GM19023 (cell line): Measurements from ENCODE around the gene ACOX2.
"Not testable (repeated sequence)": the region's sequence is repeated elsewhere in the genome, so short reads cannot be mapped to it uniquely, and the experiment has no call there.

ENCODE experiments used
- ATAC-seq: cut with Tn5 transposase; IDR thresholded peaks from one replicate; pipeline ENCODE4 v1.9.1; 2021; ENCODE audit warnings: mild to moderate bottlenecking, moderate library complexity; ENCODE audit not compliant: unreplicated experiment

Gene ACOX2

DNA sequence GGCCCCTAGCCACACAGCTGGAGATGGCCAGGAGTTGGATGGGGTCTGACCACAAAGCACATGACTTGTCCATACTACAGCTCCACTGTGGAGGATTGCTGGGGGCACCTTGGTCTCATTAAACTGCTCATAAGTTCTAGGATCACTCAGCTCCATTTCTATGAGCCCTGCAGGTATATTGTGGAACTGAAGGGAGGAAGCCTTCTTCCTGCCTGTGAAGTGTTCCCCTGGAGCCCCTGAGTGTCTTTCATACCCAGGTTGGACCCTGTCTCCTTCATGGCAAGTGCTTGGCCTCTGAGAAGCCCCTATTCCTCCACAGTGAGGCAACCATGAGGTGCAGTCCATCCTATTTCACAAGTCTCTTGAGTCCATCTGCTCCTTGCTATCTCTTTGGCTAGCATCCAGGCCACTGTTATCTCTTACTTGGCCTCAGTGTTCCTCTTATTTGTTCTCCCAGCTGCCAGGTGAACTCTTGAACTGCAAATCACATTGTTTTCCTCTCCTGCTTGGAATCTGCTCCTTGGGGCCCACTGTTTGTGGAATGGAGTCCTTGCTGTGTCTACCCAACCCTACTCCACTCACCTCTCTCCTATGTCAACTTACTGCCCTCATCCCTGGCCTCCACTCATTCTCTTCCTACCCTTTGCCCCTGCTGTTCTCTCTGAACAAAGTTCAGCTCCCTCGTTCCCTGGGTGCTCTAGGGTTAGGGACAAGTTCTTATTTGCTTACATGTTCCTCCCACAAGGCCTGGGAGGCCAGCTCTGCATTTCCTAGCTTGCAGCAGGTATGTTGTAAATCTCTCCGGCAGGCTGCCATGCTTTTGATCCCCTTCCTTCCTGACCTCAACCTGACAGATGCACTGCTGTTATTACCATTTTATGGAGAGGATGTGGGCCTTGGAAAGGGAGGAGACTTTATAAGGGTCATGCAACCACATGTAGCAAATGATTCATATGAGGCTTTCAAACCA is 1.2 kb downstream of the ACOX2 start:
- no peak for ATAC-seq

DNA sequence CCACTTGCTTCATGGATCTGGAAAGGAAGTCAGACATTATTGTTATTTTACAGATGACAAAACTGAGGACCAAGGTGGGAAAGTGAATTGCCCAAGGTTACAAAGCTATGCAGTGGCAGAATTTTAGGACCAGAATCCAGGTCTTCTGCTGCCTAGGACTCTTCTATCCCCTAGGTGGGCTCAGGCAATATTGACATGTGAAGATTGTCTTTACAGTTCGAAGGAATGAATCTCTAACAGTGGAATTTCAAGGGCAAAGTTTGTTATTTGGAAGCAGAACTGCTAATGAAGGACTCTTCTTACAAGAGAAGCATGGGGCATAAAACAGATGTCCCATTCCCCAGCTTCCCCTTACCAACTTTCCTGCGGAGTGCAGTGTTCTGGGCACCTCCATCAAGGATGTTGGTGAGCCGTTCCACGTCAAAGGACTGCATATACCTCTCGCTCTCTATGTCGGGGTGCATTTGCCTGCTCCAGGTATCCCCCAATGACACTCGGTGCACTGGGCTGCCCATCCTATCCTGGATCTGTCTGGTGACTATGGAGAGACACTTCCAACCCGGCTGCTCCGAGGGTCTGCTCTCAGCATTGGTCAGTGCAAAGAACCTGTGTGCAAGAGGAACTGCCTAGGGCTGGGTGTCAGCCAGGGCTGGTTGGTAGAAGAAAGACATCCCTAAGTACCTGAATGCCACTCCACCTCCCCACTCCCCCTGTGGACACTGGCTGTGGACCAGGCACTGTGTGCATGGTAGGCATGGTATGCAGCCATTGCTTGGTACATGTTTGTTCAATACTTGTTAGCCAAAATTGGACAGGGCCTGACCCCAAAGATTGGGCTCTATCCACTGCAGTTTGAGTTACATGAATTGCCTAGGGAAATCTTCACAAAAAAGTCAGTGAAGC is 2.1 kb downstream of the ACOX2 start:
- no peak for ATAC-seq

DNA sequence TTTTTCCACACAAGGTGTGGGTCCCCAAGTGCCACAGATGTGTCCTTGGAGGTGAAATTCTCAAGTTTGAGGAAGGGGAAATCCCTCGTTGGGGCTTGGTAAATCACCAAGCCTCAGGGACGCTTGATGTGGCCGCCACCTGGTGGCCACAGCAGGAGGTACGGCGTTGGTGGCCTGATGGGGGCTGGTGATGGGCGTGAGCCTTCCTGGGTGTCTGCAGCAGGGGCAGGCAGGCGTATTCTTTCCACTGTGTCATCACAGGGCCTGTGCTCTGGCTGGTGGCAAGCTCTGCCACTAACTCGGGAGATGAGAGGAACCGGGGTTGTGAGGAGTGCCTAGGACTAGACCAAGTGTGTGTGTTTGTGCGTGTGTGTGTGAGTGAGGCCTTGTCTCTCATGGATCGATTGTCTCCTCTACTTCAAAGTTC is 4.2 kb downstream of the ACOX2 start:
- ATAC-seq = peak; percentile 92

DNA sequence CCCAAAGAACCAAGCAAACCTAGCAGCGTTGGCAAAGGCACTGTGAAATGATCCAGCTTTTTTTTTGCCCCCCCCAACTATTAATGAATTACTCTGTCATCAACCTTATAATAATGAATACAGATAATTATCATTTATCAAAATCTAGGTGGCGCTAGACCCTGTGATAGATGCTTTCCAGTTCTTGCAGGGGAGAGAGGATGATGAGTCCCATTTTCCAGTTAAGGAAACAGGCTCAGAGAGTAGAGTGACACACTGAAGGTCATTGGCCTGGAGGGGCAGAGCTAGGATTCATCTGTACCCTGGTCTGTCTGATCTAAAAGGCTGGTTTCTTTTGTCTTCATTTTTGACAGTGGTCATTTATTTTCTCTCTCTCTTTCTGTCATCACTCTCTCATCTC is 5.0 kb downstream of the ACOX2 start:
- no peak for ATAC-seq

DNA sequence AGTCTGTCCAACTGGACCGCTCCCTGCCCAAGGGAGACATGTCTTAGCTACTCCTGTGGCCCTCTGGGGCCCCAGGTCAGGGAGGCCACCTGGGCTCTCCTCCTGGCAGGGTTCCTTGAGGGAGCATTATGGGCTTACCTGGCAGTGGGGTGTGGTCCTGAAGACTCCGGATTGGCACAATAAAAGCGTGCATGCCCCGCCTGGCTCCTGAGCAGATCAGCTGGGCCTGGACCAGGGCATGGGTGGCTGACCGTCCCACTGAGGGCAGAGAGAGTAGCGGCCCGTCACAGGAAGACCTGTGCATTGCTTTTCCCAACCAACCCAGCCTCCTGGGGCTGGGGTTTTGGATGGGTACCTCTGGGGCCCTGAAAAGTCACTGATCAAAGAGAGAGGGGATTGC is 5.4 kb downstream of the ACOX2 start:
- ATAC-seq = no peak

DNA sequence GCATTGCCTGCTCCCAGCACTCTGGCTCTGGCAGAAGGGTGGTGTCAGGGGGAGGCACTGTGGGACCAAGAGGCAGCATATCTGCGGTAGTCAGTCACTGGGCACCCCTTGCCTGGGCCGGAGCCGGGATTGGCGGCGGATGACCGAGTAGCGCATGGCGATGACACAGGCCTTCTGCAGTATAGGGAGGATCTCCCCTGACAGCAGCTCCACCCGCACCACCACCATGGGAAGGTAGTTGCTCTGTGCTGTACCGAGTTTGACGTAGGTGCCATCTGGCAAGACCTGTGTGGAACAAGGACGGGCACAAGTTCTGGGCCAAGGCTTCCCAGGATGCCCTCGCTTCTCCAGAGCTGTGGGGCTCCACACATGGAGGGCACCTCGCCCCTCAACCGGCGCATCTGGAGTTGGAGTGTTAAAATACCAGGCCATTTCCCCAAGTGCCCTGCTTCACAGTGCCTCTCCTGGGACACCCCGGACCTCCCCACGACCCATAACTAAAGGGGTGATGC is 6.6 kb downstream of the ACOX2 start:
- no peak for ATAC-seq

DNA sequence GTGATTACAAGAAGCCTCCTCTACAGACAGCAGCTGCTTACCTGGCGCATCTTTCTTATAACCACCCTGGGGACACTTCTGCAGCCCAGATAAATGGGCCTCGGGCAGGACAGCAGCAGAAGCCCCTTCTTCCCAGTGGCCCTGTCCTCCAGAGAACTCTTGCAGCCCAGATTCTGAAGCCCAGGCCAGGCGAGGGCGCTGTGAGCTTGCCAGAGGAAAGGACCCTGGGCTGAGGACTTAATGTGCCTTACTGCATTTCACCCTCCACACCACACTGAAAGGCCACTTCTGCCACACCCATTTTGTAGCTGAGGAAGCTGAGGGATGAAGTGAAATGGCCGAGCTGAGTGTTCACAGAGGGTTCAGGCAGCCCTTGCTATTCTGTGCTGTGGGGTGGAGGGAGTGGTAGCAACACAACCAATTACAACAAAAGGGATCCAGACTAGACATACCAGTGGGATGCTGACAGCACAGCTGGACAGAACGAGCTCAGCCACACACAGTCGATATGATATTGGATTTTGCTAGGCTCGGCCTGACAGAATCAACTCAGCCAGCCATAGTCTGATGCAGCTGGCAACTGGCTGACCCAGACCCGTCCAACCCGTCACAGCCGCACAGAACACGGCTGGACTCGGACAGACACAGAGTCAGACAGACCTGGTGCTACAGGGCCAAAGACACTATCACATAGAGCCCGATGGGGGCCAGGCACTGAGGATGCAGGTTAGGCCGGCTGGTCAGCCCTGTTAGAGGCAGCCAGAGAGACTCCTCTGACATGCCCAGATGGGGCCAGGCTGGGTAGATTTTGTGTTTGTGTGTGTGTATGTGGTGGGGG is 7.3 kb downstream of the ACOX2 start:
- ATAC-seq = no peak

DNA sequence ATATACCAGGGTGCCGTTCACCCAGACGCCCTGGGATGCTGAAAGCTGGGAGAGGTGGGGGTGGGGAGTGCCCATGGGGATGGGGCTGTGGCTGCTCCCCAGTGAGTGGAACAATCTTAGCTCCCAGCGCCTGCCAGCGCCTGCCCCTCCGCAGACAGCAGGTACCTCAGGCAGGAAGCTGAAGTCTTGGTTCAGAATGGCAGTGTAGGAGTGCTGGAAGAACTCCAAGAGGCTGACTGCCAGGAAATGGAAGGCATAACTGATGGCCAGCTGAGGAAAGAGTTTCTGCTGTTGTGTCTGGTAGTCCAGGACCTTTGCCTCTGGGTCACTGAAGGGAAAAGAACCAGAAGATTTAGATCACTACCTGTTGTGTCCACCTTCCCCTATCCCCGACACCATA is 8.4 kb downstream of the ACOX2 start:
- ATAC-seq = no peak

DNA sequence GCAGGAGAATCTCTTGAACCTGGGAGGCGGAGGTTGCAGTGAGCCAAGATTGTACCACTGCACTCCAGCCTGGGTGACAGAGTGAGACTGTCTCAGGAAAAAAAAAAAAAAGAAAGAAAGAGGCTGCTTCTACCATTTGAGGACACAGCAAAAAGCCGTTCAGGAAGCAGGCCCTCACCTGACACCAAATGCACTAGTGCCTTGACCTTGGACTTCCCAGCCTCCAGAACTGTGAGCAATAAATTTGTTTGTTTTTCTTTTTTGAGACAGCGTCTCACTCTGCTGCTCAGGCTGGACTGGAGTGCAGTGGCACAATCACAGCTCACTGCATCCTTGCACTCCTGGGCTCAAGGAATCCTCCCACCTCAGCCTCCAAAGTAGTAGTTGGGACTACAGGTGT is 9.6 kb downstream of the ACOX2 start:
- ATAC-seq = not testable (repeated sequence)

DNA sequence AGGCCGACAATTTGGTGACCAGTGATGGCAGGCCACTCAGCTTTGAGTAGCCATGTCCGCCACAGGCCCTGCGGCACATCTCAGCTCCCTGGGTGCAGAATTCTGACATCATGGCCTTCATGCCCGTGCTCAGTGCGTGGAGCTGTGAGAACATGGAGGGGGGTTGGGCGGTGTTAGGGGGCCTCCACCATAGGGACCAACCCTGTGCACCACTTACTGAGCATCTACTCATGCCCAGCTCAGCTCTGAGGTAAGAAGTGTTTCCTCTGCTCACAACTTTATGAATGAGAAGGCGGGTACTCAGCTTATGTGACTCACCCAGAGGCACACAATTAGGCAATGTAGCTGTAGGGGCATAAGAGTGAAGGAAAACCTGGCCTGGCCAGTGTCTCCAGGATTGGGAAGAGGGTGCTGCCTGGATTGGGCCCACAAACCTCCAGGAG is 10.5 kb downstream of the ACOX2 start:
- no peak for ATAC-seq

DNA sequence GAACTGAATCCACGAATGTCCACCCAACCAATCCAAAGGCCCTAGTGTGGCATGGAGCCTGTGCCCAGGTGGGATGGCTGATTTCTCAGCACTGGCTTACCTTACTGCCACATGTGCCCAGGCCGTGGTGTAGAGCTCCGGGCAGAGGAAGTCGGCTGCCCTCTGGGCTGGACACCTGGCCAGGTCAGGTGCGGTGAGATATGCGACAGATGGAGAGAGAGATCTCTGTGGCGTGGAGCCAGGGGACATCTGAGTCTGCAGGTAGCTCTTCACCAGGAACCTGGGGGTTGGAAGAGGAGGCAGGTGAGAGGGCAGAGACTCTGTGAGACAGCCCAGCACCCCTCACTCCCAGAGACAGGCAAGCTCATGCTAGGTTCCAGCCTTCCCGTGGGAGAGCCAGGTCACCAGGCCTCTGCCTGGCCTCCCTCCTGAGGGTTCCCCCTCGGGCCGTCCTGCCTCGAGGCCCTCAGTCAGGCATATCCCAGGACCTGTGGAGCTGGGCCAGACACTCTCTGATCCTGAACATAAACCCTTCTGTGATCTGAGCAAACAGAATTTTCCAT is 12.6 kb downstream of the ACOX2 start:
- no peak for ATAC-seq

DNA sequence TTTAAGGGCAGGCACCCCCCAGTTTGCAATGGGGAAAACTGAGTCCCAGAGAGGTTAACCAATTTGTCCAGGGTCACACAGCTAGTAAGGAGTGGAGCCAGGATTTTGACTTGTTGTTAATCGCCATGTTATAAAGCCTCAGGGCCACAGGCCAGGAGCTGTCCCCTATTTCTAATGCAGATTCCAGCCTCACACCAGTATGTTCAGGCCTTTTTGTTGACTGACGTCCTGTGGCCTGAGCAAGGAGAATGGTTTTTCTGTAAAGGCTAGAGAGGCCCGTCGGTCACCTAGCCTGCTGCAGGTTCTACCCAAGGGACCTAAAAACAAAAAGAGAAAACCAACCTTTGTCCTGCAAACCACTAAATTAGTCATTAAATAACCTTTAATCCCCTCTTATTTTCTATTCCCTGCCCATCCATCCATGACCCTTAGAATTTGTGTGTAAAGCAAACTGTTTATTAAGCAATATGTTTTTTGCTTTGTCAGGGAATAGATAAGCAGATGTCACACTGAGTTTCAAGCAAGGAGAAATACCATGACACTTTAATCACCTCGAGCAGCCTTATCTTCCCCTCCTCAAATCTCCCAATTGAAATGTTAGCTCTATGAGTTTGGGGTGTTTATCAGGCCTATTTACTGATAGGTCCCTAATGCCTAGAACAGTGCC is 14.1 kb downstream of the ACOX2 start:
- ATAC-seq = no peak

DNA sequence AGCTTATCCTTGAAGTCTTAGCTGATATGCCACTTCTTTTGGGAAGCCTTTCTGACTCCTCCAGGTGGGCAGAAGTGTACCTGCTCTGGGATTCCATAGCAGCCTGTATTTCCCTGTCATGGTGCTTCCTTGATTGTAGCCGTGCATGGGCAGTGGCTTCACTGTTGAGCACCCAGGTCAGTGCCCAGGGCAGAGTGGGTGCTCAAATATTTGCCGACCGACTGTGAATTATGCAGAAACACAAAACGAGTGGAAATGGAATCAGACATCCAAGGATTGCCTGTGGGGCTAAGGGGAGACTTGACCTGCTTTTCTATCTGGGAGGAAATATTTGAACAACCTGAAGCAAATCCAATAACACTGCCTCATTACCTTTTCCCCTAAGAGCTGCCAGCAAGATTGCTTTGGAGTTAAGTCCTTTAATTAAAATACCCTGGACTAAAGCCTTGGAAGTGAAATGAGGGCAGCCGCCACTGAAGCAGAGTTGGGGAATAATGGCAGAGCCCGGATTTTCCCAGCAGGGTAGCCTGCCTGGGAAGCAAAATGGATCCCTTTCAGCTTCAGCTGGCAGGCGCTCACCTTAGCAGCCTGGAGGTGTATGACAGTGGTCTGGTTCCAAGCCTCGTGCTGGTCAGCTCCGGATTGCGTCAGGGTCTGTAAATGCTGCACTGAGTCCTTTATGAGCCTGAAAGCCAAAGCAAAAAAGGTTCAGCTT is 14.9 kb downstream of the ACOX2 start:
- ATAC-seq = no peak

DNA sequence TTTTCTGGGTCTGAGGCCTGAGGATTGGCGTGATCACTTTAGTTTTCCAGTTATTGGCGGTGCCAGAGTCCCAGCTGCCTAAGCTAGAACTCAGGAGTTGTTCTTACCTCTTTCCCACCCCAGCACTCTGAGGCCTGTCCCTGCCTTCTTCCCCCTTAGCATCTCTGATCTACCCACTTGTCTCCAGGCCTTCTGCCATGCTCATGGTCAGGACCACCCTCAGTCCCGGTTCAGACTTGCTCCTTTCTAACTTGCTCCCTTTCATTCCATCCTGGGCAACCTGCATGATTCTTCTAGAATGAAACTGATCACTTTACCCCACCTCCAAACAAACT is 15.7 kb downstream of the ACOX2 start:
- no peak for ATAC-seq

DNA sequence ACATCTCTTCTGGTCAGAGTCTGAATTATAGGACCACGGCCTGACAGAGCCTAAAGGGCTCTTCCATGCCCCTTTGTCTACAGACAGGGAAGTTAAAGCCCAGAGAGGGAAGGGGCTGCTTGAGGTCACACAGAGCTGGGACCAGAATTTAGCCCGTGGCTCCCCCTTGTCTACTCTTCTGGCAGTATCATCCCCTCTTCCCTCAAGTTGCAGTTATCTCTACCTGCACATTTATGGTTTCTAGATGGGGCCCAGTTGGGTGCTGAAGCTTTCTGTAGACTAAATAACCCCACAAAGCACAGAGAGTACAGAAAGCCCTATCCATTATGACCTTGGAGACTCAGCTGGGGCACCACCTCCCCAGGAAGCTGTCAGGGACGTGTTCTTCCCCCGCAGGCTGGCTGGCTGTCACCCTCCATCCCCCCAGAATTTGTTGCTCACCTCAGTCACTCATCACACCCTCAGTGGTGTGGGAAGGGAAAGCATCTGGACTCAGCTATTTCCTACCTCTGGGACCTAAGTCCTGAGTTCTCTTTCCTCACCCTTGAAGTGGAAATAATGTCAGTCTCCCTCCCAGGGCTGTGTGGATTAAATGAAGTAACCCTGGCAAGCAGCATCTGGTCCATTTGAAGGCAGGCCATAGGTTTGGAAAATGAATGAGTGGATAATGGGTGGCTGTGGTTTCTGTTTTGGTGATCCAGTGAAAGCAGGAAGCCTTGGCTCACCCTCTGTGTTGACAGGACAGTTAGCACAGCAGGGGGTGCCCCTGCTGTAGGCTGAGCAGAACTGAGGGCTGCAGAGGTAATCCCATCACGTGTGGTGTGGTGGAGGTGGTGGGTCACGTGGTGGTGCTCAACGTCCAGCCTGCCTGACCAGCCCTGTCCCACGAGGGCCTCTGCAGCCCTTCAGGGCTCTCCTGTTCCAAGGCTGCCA is 16.3 kb downstream of the ACOX2 start:
- peak; percentile 42 for ATAC-seq

DNA sequence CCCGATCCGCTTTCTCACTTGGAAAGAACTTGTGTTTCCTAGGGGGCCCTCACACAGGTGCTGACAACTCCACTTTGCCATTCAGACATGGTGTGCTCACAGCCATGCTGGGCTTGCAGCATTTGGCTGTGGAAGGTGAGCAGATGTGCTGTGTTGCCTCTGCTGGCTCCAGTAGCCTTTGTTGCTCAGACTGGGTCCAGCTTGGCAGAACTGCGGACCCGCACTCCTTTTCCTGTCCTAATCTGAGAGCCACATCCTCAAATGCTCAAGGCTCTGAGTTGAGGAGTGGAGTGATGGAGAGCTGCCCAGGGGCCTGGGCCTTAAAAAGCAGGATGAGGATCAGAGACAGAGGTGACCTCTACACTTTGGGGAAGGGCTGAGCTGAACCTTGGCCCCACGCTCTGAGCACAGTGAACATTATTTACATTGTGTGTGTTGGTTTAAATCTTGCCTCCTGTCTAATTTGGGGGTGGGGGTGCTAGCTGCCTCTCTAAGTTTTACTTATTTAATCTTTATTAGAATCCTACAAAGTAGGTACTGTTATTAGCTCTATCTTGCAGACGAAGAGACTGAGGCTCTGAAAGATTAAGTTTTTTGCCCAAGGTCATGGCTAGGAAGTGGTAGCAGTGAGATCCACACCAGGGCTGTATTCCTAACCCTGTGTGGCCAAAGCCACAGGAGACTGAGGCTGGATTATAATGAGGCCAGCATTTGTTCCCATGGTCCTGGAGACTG is 17.2 kb downstream of the ACOX2 start:
- no peak for ATAC-seq

DNA sequence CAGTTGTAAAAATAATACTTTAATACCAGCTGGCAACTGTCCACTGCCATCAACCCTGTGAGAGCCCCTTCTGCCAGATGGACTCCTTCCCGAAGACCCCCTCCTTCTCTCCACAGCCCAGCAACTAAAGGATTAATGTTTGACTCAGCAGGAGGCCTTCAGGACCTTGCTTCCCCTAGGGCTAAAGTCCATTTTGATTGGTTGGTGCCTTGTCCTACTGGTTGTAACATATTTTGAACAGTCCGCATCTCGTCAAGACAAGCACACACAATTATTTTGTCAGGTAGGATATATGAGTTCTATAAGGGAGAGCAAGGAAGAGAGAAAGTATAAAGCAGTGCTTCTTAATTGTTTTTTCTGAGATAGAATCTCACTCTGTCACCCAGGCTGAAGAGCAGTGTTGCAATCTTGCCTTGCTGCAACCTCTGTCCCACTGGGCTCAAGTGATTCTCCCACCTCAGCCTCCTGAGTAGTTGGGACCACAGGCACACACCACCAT is 18.6 kb downstream of the ACOX2 start:
- no peak for ATAC-seq
